Breast epithelium (tissue), 4 donors: ENCODE measurements around the gene SHTN1. TPM values are rescaled to one million over a fixed set of nuclear protein-coding genes. Genes with fewer than 3 reads are reported as not detected.

ENCODE experiments used
- DNase-seq, 2 donors: peaks; one replicate each; pipeline ENCODE4 v3.0.0-alpha.2; 2019; ENCODE audit warnings: low spot score in 2 of 2
- H3K27ac ChIP-seq, 2 donors: fragments of 200-600 bp; sonication (generic) in 1 of 2; one replicate each; pipeline ENCODE4 v1.5.1; 2016 to 2019; ENCODE audit warnings: mild to moderate bottlenecking in 1 of 2
- H3K27me3 ChIP-seq, 2 donors: fragments of 200-600 bp; sonication (generic) in 1 of 2; one replicate each; pipeline versions ENCODE4 v1.5.1 to v1.6.0; 2017 to 2019; ENCODE audit warnings: control low read depth in 1 of 2, mild to moderate bottlenecking in 1 of 2
- H3K36me3 ChIP-seq: fragments of 200-600 bp; one replicate; pipeline ENCODE4 v1.5.1; 2019
- H3K4me1 ChIP-seq, 2 donors: fragments of 200-600 bp; sonication (generic); one replicate each; pipeline ENCODE4 v1.5.1; 2016 to 2019; ENCODE audit warnings: control low read depth in 1 of 2
- H3K4me3 ChIP-seq, 3 donors: fragments of 200-600 bp; sonication (generic); 1 replicate in 2 of 3; 2 replicates in 1 of 3; pipeline ENCODE4 v1.5.1; 2016 to 2019; ENCODE audit warnings: mild to moderate bottlenecking in 3 of 3, moderate library complexity in 2 of 3
- H3K9me3 ChIP-seq, 2 donors: fragments of 200-600 bp; sonication (generic) in 1 of 2; one replicate each; pipeline ENCODE4 v1.5.1; 2016 to 2019; ENCODE audit warnings: control low read depth in 1 of 2
- POLR2A ChIP-seq: fragments of 450-650 bp; IDR thresholded peaks from one replicate; pipeline ENCODE4 v1.6.1; 2016; ENCODE audit warnings: antibody characterized with exemption, mild to moderate bottlenecking, moderate library complexity
- POLR2AphosphoS5 ChIP-seq, 3 donors: sonication (generic); formaldehyde crosslinking; IDR thresholded peaks; one replicate each; pipeline ENCODE4 v1.6.1; 2017; ENCODE audit warnings: antibody characterized with exemption in 3 of 3
- intact Hi-C: fragments of 100-400 bp; cut with DNase I; formaldehyde crosslinking; loops from one replicate; pipeline ENCODE4 v1.15.1; 2023; ENCODE audit warnings: low total_unique reads
- total RNA-seq, 3 donors: library from RNA; depleted of rRNA; stranded (reverse); fragments of >200 nt; gene quantifications; one replicate each; pipeline ENCODE4 v1.1.0, GENCODE V29; 2016
- TF ChIP-seq, protein P1 (sequence below), 3 donors: fragments of 450-650 bp; IDR thresholded peaks; one replicate each; pipeline ENCODE4 v1.5.1; 2016 to 2017; ENCODE audit warnings: antibody characterized with exemption in 3 of 3, mild to moderate bottlenecking in 3 of 3, moderate library complexity in 3 of 3

SHTN1 gene
- total RNA-seq, 3 donors from 2014 or later = 14.4 to 36.0 (median 17.8) TPM

GRCh38 chr10:116919706-116920105, 85.3 kb downstream of the SHTN1 start:
- Histone ChIP-seq H3K4me3 (no peak overlapping the region), H3K4me1 (no peaks in the 10 kb centered on the region), H3K27me3 (no peaks in the 10 kb centered on the region), H3K27ac (no peak overlapping the region), H3K36me3 (no peaks in the 10 kb centered on the region), H3K9me3 (no peaks in the 10 kb centered on the region)
- TF ChIP-seq, protein P1, sequence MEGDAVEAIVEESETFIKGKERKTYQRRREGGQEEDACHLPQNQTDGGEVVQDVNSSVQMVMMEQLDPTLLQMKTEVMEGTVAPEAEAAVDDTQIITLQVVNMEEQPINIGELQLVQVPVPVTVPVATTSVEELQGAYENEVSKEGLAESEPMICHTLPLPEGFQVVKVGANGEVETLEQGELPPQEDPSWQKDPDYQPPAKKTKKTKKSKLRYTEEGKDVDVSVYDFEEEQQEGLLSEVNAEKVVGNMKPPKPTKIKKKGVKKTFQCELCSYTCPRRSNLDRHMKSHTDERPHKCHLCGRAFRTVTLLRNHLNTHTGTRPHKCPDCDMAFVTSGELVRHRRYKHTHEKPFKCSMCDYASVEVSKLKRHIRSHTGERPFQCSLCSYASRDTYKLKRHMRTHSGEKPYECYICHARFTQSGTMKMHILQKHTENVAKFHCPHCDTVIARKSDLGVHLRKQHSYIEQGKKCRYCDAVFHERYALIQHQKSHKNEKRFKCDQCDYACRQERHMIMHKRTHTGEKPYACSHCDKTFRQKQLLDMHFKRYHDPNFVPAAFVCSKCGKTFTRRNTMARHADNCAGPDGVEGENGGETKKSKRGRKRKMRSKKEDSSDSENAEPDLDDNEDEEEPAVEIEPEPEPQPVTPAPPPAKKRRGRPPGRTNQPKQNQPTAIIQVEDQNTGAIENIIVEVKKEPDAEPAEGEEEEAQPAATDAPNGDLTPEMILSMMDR (IDR thresholded peaks at IDR 0.05) = no peak
- TF ChIP-seq POLR2A (no peak), POLR2AphosphoS5 (IDR thresholded peaks at IDR 0.05) (no peak)
- intact Hi-C loops = loop anchor here (10.0 kb wide), 1 partner anchor 985 kb away; no protein-coding TSS in a partner anchor
- no peak for DNase-seq

GRCh38 chr10:116919164-116919563, 85.8 kb downstream of the SHTN1 start:
- Histone ChIP-seq H3K4me3 (no peak overlapping the region), H3K27me3 (no peaks in the 10 kb centered on the region), H3K36me3 (no peaks in the 10 kb centered on the region), H3K9me3 (no peaks in the 10 kb centered on the region), H3K27ac (no peak overlapping the region), H3K4me1 (no peaks in the 10 kb centered on the region)
- no peak for DNase-seq
- TF ChIP-seq, protein P1 (IDR thresholded peaks at IDR 0.05) = no peak
- TF ChIP-seq POLR2AphosphoS5 (IDR thresholded peaks at IDR 0.05) (no peak), POLR2A (no peak)
- intact Hi-C loops = no loop called here

DNA sequence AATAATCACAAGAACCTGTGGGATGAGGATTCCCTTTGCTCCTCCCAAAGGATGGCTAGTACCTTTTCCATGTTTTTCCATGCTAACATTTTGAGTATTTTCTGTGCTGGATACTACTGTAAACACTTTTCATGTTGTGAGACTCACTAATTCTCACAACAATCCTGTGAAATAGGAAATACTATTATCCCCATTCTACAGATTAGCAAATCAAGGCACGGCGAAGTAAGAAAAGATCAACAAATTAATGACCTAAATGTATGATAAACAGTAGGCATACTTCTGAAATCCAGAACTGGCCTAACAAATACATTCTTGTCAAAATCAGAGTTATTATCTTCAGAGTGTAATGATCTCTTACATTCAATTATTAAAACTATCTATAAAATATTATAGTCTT, 86.4 kb downstream of the SHTN1 start:
- H3K9me3 ChIP-seq = no peaks in the 10 kb centered on the region
- no peak overlapping the region for H3K27ac ChIP-seq
- no peaks in the 10 kb centered on the region for H3K4me1 ChIP-seq
- no peak for TF ChIP-seq POLR2A
- TF ChIP-seq, protein P1 (IDR thresholded peaks at IDR 0.05) = no peak
- intact Hi-C loops = no loop called here
- DNase-seq = no peak
- H3K27me3 ChIP-seq = no peaks in the 10 kb centered on the region
- no peak overlapping the region for H3K4me3 ChIP-seq
- no peaks in the 10 kb centered on the region for H3K36me3 ChIP-seq

DNA sequence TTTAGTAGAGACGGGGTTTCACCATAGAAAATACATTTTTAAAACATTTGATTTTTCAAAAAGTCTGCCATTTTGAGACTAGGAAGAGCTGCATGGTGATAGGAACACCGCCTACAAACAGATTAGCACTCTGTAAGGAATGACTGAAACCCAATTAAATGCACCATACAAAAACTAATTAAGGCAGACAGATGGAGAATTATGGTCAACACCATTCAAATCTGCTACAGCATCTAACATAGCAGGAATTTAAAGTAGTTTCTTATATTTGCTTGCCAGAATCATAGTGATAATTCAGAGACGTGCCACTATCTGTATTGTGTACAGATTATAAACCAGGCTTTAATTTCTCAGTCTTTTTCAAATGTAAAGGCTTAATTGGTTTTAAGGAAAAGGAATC, 87.5 kb downstream of the SHTN1 start:
- intact Hi-C loops = no loop called here
- Histone ChIP-seq H3K36me3 (no peaks in the 10 kb centered on the region), H3K4me3 (no peak overlapping the region), H3K27me3 (no peaks in the 10 kb centered on the region), H3K4me1 (no peaks in the 10 kb centered on the region), H3K9me3 (no peaks in the 10 kb centered on the region), H3K27ac (no peak overlapping the region)
- no peak for DNase-seq
- TF ChIP-seq POLR2AphosphoS5 (IDR thresholded peaks at IDR 0.05) = no peak
- TF ChIP-seq POLR2A = no peak
- TF ChIP-seq, protein P1 (IDR thresholded peaks at IDR 0.05) = no peak

GRCh38 chr10:116915340-116915739, 89.6 kb downstream of the SHTN1 start:
- no peaks in the 10 kb centered on the region for H3K4me1 ChIP-seq
- H3K27me3 ChIP-seq = no peaks in the 10 kb centered on the region
- H3K36me3 ChIP-seq = no peaks in the 10 kb centered on the region
- no peaks in the 10 kb centered on the region for H3K9me3 ChIP-seq
- no peak overlapping the region for H3K27ac ChIP-seq
- DNase-seq = no peak
- intact Hi-C loops = no loop called here
- no peak overlapping the region for H3K4me3 ChIP-seq
- no peak for TF ChIP-seq POLR2A
- TF ChIP-seq, protein P1 (IDR thresholded peaks at IDR 0.05) = no peak
- no peak for TF ChIP-seq POLR2AphosphoS5 (IDR thresholded peaks at IDR 0.05)
